Adrenal gland (tissue), 12 donors: ENCODE results near the gene NECAB3. TPM values are rescaled to one million over a fixed set of nuclear protein-coding genes. Genes with fewer than 3 reads are reported as not detected.
A peak's percentile ranks its signal among the peaks of the same experiment; 100 is the strongest.

Experiments
- DNase-seq, 7 donors: peaks; one replicate each; pipeline ENCODE4 v3.0.0-alpha.2; 2019 to 2020
- H3K27ac ChIP-seq, 5 donors: fragments of 200-600 bp; sonication (generic) in 4 of 5; 1 replicate in 3 of 5; 2 replicates in 2 of 5; pipeline versions ENCODE4 v1.5.1 to v1.8.0; 2016 to 2020; ENCODE audit warnings: mild to moderate bottlenecking in 1 of 5
- H3K27me3 ChIP-seq: fragments of 200-600 bp; 2 replicates; pipeline ENCODE4 v1.8.0; 2021
- H3K36me3 ChIP-seq, 2 donors: fragments of 200-600 bp; replicated peaks in 1 of 2; 1 replicate in 1 of 2; 2 replicates in 1 of 2; pipeline versions ENCODE4 v1.5.1 to v1.8.0; 2018 to 2022
- H3K4me1 ChIP-seq, 2 donors: fragments of 200-600 bp; replicated peaks in 1 of 2; 1 replicate in 1 of 2; 2 replicates in 1 of 2; pipeline versions ENCODE4 v1.5.1 to v1.8.0; 2018 to 2021
- H3K4me3 ChIP-seq, 4 donors: fragments of 200-600 bp; sonication (generic) in 3 of 4; one replicate each; pipeline ENCODE4 v1.5.1; 2016 to 2018
- H3K9me3 ChIP-seq, 3 donors: fragments of 200-600 bp; sonication (generic) in 1 of 3; replicated peaks in 1 of 3; 1 replicate in 2 of 3; 2 replicates in 1 of 3; pipeline versions ENCODE4 v1.5.1 to v1.8.0; 2016 to 2021
- POLR2A ChIP-seq, 2 donors: fragments of 450-650 bp; IDR thresholded peaks; one replicate each; pipeline ENCODE4 v1.6.1; 2017; ENCODE audit warnings: antibody characterized with exemption in 2 of 2, mild to moderate bottlenecking in 2 of 2, moderate library complexity in 1 of 2
- WGBS, 4 donors: extraction: QIAGEN DNeasy Blood & Tissue Kit in 2 of 4; methylation state at CpG; one replicate each; pipeline versions ENCODE4 v1.1.5 to v1.1.7; 2013 to 2017; 5-methylcytosine and 5-hydroxymethylcytosine counted together
- intact Hi-C, 2 donors: fragments of 100-400 bp; cut with DNase I; formaldehyde crosslinking; loops; one replicate each; pipeline versions ENCODE4 v1.14.1 to v1.15.0; 2022 to 2023
- polyA plus RNA-seq, 3 donors: library from polyadenylated mRNA; stranded (reverse); fragments of 200-250 nt in 2 of 3; fragments of 350-450 nt in 1 of 3; fragmentation: Illumina TruSeq in 1 of 3; extraction: RNeasy Lipid Tissue Mini Kit (QIAGEN cat#74804) in 1 of 3; gene quantifications; one replicate each; pipeline ENCODE4 v1.2.3, GENCODE V29; 2013 to 2014
- total RNA-seq, 9 donors: library from RNA; depleted of rRNA in 4 of 9; stranded (reverse); fragments of >200 nt in 4 of 9; fragments of 120-200 nt in 1 of 9; fragmentation: NEBNext Ultra II Directional in 1 of 9; extraction: Animal tissue kit (Norgen Biotek cat#: 25700) in 1 of 9; gene quantifications; one replicate each; pipeline versions ENCODE4 v1.1.0 to v1.2.4, GENCODE V29; 2013 to 2023
- TF ChIP-seq, protein P1 (sequence below), 6 experiments: fragments of 450-650 bp in 4 of 6; fragments of 200-600 bp in 2 of 6; sonication (generic) in 1 of 6; IDR thresholded peaks; 1 replicate in 5 of 6; 2 replicates in 1 of 6; pipeline versions ENCODE4 v1.5.1 to v1.8.0; 2016 to 2021; ENCODE audit warnings: antibody characterized with exemption in 6 of 6, mild to moderate bottlenecking in 2 of 6, moderate library complexity in 1 of 6
- donor health status: healthy with polysubstance abuse.
- donor health status: Bipolar disorder and iron deficiency.
- donor health status: DM: yes; HTN: yes; CAD: no.
- donor health status: DM: no; HTN: no; CAD: no.
- donor health status: DM: no; HTN: no; CAD: no.
- donor health status: DM: yes; HTN: yes; CAD: no.

NECAB3 gene
- total and polyA plus RNA-seq, 12 donors: 23.4 to 279 (median 142) TPM

GRCh38 chr20:33681728-33682353 lies 7.6 kb upstream of the NECAB3 start:
- H3K4me3 ChIP-seq: no peak overlapping the region
- no peaks in the 10 kb centered on the region for H3K9me3 ChIP-seq
- no peaks in the 10 kb centered on the region for H3K36me3 ChIP-seq
- intact Hi-C loops: loop anchor here in 1 of 2 donors (5.0 kb wide), 1 partner anchor 40 kb away; the partner anchor contains the start of gene PXMP4
- 89 to 96% (median 91%) methylated on average over 9 of the region's 9 CpGs for WGBS, 4 donors
- no peak for TF ChIP-seq POLR2A (IDR thresholded peaks at IDR 0.05)
- TF ChIP-seq, protein P1, sequence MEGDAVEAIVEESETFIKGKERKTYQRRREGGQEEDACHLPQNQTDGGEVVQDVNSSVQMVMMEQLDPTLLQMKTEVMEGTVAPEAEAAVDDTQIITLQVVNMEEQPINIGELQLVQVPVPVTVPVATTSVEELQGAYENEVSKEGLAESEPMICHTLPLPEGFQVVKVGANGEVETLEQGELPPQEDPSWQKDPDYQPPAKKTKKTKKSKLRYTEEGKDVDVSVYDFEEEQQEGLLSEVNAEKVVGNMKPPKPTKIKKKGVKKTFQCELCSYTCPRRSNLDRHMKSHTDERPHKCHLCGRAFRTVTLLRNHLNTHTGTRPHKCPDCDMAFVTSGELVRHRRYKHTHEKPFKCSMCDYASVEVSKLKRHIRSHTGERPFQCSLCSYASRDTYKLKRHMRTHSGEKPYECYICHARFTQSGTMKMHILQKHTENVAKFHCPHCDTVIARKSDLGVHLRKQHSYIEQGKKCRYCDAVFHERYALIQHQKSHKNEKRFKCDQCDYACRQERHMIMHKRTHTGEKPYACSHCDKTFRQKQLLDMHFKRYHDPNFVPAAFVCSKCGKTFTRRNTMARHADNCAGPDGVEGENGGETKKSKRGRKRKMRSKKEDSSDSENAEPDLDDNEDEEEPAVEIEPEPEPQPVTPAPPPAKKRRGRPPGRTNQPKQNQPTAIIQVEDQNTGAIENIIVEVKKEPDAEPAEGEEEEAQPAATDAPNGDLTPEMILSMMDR (IDR thresholded peaks at IDR 0.05): no peak
- peaks cover 4 to 10% of the 10 kb centered on the region in 2 donors for H3K4me1 ChIP-seq
- no peak for DNase-seq
- no peak overlapping the region for H3K27ac ChIP-seq
- no peaks in the 10 kb centered on the region for H3K27me3 ChIP-seq

DNA sequence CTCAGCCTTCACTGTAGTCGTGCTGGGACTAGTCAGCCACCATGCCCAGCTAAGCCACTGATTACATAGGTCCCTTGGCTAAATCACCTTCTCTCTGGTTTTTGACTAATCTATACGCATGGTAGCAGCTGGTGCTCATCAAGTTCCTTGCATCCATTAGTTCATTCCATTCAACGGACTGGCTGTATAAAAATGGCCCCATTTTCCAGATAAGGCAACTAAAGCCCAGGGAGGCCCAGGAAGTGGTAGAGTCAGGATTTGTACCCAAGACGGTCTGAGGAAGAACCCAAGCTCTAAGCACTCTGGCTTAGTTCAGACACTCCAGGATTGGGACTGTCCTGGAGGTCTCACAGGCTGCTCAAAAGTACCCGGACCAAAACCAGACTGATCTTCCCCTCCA lies 7.1 kb upstream of the NECAB3 start:
- WGBS, 4 donors: 86 to 93% (median 89%) methylated on average over 5 of the region's 5 CpGs
- TF ChIP-seq, protein P1 (IDR thresholded peaks at IDR 0.05): no peak
- no peak for TF ChIP-seq POLR2A (IDR thresholded peaks at IDR 0.05)
- Histone ChIP-seq H3K27ac (no peak overlapping the region), H3K36me3 (no peaks in the 10 kb centered on the region), H3K4me1 (peaks cover 4 to 9% of the 10 kb centered on the region in 2 donors), H3K9me3 (no peaks in the 10 kb centered on the region), H3K4me3 (no peak overlapping the region), H3K27me3 (no peaks in the 10 kb centered on the region)
- DNase-seq: no peak
- intact Hi-C loops: loop anchor here in 1 of 2 donors (5.0 kb wide), 1 partner anchor 41 kb away; the partner anchor contains the start of gene PXMP4

DNA sequence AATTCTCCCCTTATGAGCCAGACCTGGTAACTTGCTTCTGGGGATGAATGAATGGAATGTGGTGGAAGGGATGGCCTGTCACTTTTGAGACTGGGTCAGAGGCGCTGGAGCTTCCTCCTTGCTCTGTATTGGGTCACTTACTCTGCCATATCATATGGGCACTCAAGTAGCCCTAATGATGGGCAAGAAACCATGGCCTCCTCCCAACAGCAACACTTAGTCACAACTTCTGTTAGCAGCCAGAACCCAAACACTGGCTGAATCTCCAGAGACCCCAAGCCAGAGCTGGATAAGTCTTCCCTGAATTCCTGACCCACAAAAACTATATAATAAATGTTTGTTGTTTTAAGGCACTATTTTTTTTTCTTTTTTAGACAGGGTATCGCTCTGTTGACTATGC lies 6.5 kb upstream of the NECAB3 start:
- H3K4me3 ChIP-seq: no peak overlapping the region
- H3K27ac ChIP-seq: no peak overlapping the region
- intact Hi-C loops: loop anchor here in 1 of 2 donors (5.0 kb wide), 1 partner anchor 42 kb away; the partner anchor contains the start of gene PXMP4
- TF ChIP-seq, protein P1 (IDR thresholded peaks at IDR 0.05): no peak
- no peak for TF ChIP-seq POLR2A (IDR thresholded peaks at IDR 0.05)
- DNase-seq: no peak
- no peaks in the 10 kb centered on the region for H3K27me3 ChIP-seq
- 91 to 98% (median 94%) methylated on average over 2 of the region's 2 CpGs for WGBS, 4 donors
- H3K4me1 ChIP-seq: peaks cover 9 to 14% of the 10 kb centered on the region in 2 donors
- no peaks in the 10 kb centered on the region for H3K9me3 ChIP-seq
- H3K36me3 ChIP-seq: no peaks in the 10 kb centered on the region

DNA sequence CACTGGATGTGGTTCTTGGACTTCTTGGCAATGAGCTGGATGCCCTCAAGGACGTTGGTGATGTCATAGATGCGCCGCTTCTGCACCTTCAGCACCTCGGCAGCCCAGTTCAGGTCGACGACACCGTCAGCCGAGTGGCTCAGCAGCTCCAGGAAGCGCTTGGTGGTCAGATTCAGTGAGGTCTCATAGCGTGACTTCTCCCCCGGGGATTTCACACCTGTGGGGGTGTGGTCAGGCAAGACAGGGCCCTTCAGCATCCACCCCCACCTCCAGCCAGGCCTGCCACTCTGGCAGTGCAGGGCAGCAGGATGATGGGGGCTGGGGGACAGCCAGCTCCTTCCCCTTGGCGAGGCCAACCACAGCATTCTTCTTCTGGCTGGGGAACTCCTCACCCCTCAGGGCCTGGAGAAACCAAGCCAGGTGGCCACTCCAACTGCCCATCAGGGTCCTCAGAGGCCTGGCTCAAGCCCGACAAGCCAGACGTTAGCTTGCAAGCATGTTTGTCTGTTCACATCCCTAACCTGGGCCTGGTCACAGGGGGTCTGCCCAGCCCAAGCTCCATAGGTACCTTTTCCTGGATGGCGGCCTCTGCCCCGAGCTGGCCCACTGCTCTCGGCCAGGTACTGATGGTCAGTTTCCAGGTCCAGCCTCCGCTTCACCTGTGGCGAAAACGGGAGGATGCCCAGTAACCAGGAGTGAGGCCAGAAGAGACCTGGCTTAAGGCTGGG lies 5.7 kb upstream of the NECAB3 start:
- DNase-seq: peak in 1 of 7 donors; percentile 42
- WGBS, 4 donors: 64 to 74% (median 71%) methylated on average over 3 to 20 of the region's 20 CpGs

More for the DNA sequence above, 5.7 kb upstream of the NECAB3 start:
- H3K4me1 ChIP-seq: peaks cover 12 to 16% of the 10 kb centered on the region in 2 donors
- no peak overlapping the region for H3K4me3 ChIP-seq
- intact Hi-C loops: loop anchor here in 1 of 2 donors (5.0 kb wide), 1 partner anchor 42 kb away; the partner anchor contains the start of gene PXMP4
- no peak for TF ChIP-seq POLR2A (IDR thresholded peaks at IDR 0.05)
- H3K36me3 ChIP-seq: no peaks in the 10 kb centered on the region
- no peak overlapping the region for H3K27ac ChIP-seq
- no peaks in the 10 kb centered on the region for H3K9me3 ChIP-seq
- H3K27me3 ChIP-seq: no peaks in the 10 kb centered on the region
